GM19468 (cell line): Measurements from ENCODE around the gene CPA1.
"Not testable (repeated sequence)": the region's sequence is repeated elsewhere in the genome, so short reads cannot be mapped to it uniquely, and the experiment has no call there.

Experiments used
- ATAC-seq: cut with Tn5 transposase; IDR thresholded peaks from one replicate; pipeline ENCODE4 v1.9.1; 2021; ENCODE audit warnings: mild to moderate bottlenecking, moderate library complexity, moderate number of reproducible peaks; ENCODE audit not compliant: unreplicated experiment; ENCODE audit errors: extremely low read depth

Gene CPA1

DNA sequence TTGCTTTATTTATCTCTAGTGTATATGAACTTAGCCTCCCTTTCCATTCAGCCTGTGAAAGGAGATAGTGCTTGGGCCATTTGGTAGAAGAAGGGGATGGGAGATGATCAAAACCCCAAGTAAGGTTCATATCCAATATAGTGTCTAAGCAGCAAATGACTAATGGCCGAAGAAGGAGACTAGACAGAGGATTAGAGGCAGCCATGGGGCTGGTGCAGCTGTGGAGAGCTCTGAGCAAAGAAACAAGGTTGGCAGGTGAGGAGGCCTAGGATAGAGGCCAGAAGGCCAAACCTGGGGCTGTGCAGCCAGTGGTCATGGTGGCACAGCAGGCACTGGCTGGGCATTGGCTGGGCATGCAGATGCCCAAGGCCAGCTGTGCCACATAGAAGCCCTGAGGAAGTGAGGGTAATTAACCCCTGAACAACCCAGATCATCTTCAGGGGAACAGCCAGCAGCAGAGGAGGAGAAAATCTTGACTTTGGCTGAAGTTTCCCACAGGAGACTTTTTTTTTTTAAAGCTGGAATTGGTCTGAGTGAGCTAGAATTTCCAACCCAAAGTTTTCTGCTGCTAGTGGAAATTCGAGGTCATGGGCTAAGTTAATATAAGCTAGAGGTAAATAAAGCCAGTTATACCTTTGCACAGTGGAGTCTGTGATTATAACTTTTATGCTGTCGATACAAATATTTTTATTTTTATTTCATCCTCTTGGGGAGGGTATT, 10.3 kb upstream of the CPA1 start:
- no peak for ATAC-seq

DNA sequence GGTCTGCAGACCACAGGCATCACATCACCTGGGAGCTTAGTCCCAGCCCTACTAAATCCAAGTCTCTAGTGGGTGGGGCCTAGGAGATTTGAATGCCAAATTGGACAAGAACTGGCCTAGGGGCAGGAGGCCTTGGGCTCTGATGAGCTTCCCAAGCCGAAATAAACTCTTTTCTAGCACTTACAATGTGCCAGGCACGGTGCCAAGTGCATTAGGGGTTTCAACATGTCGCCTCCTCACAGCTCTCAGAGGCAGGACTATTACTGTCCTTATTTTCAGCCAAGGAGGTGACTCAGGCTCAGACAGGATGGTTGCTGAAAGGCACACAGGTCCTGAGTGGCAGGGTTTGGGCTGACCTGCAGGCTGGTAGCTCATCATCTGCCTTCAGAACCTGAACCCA, 9.2 kb upstream of the CPA1 start:
- no peak for ATAC-seq

DNA sequence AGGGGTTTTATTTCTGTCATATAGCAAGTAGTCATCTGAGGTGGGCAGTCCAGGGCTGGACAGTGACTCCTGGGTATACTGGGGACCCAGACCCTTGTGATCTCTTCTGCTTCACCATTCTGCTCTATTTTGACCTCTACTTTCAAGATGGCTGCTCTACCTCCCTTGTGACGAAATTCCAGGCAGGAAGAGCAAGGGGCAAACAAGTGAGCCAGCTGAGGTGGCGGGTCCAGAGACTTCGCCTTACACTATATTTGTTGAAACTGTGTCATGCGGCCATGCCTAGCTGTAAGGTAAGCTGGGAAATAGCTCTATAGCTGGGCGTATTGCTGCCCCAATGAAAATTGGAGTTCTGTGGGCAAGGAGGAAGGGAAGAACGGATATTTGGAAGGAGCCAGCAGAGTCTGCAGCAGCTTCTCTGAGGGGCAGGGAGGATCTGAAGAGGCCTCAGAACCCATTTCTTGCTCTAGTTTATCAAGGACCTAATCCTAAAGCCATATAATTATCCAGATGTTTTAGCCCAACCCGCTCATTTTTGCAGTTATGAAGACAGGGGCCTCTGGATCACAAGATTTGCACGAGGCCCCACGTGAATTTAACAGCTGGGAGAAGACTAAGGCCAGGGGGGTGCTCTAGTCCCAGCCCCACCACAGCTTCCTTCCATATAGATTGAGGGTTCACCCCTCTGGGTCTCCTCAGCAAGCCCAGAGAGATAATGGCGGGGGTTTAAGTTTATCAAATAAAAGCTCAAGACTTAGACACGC, 7.7 kb upstream of the CPA1 start:
- no peak for ATAC-seq

DNA sequence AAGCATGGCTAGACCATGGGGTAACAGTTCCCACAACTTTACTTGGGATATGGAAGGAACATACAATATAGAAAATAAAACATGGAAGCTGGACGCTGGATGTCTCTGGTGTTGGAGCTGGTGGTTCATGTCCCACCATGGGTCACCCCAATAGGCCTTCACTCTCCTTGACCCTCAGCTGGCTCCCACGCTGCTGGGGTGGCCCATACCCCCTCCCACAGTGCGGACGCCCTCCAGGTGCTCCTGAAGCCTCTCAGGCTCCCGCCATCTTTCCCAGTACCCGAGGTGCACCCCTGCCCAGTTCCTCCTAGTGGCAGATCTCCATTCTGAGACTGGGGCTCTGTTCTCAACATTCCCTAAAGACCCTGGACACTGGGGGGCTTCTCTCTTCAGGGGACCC, 5.8 kb upstream of the CPA1 start:
- ATAC-seq: no peak

DNA sequence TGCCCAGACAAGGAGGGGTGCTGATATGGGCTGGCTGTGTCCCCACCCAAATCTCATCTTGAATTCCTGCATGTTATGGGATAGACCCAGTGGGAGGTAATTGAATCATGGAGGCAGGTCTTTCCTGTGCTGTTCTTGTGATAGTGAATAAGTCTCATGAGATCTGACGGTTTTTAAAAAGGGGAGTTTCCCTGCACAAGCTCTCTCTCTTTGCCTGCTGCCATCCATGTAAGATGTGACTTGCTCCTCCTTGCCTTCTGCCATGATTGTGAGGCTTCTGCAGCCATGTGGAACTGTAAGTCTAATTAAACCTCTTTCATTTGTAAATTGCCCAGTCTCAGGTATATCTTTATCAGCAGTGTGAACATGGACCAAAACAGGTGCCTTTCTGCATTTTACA, 3.8 kb upstream of the CPA1 start:
- ATAC-seq: not testable (repeated sequence)

DNA sequence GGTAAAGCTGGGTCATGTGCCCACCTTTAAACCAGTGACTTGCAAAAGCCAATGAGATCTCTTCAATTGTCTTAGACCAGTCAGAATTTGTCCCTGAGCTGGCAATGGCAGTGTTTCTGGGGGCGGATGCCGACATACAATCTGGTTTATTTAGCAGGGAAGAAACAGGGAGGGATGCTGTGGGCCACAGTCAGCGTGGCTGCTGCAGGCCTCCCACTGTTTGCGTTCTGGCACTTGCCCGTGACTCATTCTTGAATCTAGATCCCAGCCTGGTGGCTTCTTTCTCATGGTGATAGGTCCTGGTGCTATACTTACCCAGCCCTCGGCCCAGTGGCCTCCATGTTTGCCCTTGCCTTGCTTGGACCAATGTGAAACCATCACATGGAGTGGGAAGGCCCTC, 3.1 kb upstream of the CPA1 start:
- no peak for ATAC-seq

DNA sequence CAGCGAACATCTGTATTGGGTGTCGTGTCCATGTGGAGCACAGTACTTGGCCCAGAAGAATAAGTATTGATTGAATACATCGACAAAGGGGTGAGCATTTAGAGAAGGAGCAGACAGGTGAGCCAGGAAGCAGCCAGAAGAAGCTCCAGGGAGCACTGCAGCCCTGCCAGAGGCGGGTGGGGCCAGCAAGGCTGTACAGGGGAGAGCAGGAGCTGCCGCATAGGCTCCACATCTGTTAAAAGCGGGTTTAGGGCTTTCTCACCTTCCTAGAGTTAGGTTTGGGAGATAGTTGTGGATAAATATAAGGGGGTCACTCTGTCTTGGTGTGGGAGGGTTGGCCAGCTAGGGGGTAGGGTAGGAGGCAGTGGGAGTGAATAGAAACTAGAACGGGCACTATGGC, 1.3 kb upstream of the CPA1 start:
- no peak for ATAC-seq

DNA sequence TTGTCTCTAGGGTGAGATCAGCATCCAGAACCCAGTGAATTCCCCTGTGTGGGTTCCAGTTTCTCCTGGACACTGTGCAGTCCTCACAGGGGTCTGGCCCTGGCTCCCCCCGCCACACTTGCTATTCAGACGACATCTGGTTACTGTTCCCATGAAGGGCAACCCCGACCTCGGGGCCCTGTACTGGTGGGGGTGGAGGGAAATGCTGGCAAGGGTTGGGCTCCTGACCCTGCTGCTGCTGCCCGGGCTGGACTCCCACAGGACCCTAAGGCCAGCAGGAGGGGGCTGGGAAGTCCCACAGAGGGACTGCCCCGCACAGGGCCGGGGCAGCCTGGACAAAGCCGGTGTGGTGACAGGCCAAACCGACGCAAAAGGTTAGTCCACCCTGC, 768 bp upstream of the CPA1 start:
- no peak for ATAC-seq

DNA sequence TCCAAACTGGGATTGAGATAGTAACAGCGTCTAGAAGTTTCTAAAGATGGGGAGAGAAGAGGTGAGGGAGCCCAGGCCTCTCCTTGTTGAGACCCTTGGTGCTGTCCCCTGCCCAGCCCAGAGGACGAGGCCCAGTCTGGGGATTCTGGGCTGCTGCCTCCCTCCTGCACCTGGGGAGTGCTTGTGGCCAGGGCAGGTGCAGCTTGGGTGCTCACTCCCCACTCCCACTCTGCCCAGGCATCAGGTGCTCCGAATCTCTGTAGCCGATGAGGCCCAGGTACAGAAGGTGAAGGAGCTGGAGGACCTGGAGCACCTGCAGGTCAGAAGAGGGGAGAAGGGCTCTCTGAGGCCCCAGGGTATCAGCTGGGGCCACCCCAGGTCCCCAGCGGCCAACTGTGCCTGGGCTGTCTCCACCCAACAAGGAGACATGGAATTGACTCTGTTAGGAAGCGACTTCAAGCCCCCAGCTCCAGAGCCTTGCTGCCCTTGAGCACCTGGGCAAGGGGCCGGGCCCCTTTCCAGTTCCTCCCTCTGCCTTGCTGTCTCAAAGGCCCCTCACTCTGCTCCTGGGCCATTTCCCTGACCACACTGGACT, 664 bp downstream of the CPA1 start:
- no peak for ATAC-seq

DNA sequence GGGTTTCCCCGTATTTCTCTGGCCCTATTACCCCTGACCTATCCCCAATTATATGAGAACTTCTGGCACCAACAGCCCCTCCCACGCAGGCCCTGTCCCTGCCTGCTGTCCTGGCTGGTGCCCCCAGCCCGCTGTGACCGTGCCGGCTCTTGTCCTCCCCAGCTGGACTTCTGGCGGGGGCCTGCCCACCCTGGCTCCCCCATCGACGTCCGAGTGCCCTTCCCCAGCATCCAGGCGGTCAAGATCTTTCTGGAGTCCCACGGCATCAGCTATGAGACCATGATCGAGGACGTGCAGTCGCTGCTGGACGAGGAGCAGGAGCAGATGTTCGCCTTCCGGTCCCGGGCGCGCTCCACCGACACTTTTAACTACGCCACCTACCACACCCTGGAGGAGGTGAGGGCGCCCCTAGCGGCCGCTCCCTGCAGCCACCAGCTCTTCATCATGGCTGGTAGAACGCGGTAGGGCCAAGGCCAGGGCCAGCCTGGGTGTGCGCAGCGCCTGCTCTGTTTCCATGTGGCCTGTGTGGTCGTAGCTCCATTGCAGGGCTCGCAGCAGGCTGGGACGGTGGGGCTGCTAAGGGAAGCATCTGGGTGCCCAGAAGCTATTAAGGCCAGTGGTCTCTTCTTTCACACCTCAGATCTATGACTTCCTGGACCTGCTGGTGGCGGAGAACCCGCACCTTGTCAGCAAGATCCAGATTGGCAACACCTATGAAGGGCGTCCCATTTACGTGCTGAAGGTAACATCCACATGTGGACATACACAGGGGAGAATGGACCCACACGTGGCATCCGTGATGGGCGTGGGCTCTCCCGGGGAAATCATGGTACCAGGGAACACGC, 1.4 kb downstream of the CPA1 start:
- ATAC-seq: no peak

DNA sequence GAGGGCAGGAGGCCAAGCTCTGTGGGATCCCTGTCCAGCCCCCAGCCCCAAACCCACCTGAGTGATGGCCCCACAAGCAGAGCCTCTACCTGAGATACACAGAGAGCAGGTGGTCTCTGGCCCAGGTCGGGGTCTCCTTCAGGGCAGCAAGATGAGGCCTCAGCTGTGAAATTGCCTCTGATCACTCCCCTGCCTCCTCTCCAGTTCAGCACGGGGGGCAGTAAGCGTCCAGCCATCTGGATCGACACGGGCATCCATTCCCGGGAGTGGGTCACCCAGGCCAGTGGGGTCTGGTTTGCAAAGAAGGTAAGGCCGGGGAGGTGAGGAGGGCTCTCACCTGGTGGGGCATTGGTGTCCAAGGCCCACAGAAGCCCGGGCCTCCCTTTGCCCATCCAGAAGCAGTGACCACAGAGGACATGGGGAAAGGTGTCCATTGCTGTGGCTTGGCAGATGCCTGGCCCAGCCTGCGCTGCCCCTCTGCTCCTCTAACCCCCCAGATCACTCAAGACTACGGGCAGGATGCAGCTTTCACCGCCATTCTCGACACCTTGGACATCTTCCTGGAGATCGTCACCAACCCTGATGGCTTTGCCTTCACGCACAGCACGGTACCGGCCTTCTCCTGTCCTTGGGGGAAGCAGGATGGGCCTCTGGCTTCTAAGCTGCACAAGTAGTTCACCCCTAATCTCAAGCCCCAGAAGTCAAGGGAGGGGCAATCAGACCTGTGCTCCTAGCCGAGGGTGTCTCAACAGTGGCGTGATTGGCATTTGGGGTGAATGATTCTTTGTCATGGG, 3.1 kb downstream of the CPA1 start:
- no peak for ATAC-seq

DNA sequence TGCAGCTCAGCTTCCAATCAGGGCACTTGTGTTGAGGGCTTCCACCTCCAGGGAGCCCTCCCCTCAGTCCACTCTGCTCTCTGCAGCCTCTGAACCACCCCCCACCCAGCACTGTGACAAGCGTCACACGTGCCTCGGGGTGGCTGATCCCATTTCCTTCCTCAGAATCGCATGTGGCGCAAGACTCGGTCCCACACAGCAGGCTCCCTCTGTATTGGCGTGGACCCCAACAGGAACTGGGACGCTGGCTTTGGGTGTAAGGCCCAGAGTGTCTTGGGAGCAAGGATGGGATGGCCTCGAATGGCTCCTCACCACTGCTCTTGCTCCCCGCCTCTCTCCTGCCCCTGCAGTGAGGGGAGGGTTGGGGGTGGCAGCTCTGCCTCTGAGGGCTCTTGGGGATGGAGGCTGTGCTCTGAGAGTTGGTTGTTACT, 4.1 kb downstream of the CPA1 start:
- no peak for ATAC-seq

DNA sequence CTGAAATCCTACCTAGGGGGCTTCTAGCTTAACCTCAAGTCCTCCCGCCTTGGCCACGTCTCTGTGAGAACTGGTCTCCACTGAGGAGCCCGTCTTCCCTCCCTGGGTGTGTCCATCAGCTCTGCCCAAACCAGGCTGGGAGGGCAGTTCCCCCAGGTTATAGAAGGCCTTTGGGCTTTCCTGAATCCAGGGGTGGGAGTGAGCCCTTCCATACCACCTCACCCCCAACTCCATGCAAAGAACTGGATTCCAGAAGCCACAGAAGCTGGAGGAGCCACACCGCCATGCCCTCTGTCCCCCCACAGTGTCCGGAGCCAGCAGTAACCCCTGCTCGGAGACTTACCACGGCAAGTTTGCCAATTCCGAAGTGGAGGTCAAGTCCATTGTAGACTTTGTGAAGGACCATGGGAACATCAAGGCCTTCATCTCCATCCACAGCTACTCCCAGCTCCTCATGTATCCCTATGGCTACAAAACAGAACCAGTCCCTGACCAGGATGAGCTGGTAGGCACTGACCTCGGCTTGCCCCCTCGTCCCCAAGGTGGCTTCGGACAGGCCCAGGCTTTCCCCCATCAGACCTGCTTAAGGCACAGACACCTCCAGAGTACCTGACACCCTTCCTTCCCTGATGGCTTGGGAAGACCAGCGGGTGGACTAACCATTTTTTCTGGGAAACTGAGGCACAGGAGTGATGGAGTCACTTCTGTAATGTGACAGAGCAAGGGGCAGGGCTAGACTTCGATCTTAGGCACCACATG, 4.7 kb downstream of the CPA1 start:
- no peak for ATAC-seq

DNA sequence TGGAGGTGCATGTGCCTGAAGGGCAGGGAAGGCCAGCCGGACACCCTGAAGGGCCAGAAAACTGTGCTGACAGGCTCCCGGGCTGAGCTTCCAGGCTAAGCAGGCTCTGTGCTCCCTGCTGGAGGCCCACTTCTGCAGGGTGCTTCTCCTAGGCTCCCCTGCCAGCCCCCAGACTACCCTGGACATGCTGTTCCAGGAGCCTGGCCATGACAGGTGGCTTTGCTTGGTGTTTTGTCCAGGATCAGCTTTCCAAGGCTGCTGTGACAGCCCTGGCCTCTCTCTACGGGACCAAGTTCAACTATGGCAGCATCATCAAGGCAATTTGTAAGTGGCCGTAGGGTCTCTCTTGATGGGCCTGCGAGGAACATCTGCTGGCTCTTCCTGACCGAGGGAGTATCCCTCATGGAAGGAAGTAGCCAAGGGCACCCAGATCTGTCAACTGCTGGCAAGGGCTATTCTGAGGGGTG, 5.3 kb downstream of the CPA1 start:
- ATAC-seq: no peak

DNA sequence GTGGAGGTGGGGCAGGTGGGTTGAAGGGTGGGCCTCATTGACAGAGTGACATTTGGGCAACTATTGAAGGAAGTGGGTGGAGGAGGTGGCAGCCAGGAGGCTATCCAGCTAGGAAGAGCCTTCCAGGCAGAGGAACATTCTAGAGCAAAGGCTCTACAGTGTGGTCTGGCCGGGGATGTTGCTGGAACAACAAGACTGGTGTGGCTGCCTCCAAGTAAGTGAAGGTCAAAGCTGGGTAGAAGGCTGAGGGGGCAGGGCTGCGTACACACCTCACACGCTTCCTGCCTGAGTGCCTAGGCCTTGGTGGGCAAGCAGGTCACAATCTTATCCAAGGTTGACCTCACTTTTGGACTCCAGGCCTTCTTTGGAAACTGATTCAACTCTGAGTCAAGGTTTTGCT, 6.6 kb downstream of the CPA1 start:
- no peak for ATAC-seq

DNA sequence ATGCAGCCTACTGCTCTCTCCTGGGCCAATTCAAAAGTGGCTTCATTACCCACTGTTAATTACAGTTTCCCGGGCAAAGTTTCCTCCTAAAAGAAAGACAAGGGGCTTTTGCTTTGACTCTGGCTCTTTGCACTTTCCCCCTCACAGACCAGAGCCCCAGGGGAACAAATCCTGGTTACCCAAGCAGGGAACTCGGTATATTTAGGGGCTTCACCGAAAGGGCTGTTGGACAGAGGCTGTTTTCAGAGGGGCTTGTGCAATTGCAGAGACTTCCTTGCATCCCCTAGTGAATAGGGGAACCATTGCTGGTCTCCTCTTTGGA, 7.0 kb downstream of the CPA1 start:
- no peak for ATAC-seq

DNA sequence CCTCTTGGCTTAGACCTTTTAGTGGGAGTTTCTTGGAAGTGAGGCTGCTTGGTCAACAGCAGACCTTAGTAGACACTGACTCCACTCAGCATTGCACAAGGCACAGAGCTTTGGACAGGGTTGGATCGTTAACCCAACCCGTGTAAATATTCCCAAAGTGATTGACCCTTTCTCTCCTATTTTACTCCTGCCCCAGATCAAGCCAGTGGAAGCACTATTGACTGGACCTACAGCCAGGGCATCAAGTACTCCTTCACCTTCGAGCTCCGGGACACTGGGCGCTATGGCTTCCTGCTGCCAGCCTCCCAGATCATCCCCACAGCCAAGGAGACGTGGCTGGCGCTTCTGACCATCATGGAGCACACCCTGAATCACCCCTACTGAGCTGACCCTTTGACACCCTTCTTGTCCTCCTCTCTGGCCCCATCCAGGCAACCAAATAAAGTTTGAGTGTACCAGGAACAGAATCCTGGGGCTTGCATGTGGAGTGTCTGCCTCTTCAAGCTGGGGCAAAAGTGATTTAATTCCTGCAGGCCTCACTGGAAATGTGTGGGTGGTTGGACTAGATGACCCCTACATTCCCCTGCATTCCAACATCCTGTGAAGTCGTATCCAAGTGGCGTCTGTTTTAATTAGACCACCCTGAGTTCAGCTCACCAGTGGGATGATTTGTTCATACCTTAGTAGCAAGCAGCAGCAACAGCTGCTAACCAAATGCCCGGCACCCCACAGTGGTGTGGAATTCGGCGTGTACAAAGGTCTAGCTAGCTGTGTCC, 7.5 kb downstream of the CPA1 start:
- no peak for ATAC-seq

DNA sequence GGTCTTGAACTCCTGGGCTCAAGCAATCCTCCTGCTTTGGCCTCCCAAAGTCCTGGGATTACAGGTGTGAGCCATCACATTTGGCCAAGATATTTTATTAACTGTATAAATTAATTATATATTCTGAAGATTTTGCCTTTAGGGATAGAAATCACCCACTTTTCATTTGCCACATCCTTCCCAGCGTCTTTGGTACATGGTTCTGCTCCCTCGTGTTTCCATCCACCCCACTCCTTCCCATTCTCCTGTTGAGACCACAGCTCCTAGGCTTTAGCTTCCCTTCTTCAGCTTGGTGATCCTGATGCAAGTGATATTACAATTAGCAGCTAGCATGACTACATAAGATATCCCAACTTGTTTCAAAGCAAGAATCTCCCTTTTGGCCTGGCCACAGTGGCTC, 8.4 kb downstream of the CPA1 start:
- ATAC-seq: no peak
